NCI-H146 (cell line): ENCODE measurements around the gene YWHAG.
A peak's percentile ranks its signal among the peaks of the same experiment; 100 is the strongest.
"Not testable (repeated sequence)": the region's sequence is repeated elsewhere in the genome, so short reads cannot be mapped to it uniquely, and the experiment has no call there.

Experiments used
- DNase-seq: peaks from one replicate; lab custom pipeline; 2025; lab: John Stamatoyannopoulos, UW

YWHAG gene

GRCh38 chr7:76358481-76359110, at the start of gene YWHAG:
Gene YWHAG (minus strand): TSS chr7:76358991. CDS start chr7:76358808, 183 bp downstream.
- DNase-seq: peak; percentile 93

GRCh38 chr7:76408121-76408560, 49.4 kb upstream of the YWHAG start:
- DNase-seq: no peak

- DNase-seq: no peak
Observed at GRCh38 chr7:76407718-76408117, 48.9 kb upstream of the YWHAG start.

GRCh38 chr7:76405738-76406137, 46.9 kb upstream of the YWHAG start:
- DNase-seq: no peak

- DNase-seq: no peak
Observed at GRCh38 chr7:76403780-76404494, 45.1 kb upstream of the YWHAG start.

GRCh38 chr7:76403097-76403496, 44.3 kb upstream of the YWHAG start:
- DNase-seq: not testable (repeated sequence)

GRCh38 chr7:76400248-76400647, 41.5 kb upstream of the YWHAG start:
- no peak for DNase-seq

- DNase-seq: peak; percentile 90
Observed at GRCh38 chr7:76397409-76398183, 38.8 kb upstream of the YWHAG start.

GRCh38 chr7:76396864-76397263, 38.1 kb upstream of the YWHAG start:
- DNase-seq: no peak

GRCh38 chr7:76395965-76396726, 37.4 kb upstream of the YWHAG start:
- no peak for DNase-seq

- DNase-seq: not testable (repeated sequence)
Observed at GRCh38 chr7:76395605-76395964, 36.8 kb upstream of the YWHAG start.

GRCh38 chr7:76394957-76395356, 36.2 kb upstream of the YWHAG start:
- no peak for DNase-seq

- peak; percentile 95 for DNase-seq
Observed at GRCh38 chr7:76393116-76394031, 34.6 kb upstream of the YWHAG start.

- no peak for DNase-seq
Observed at GRCh38 chr7:76392531-76393115, 33.8 kb upstream of the YWHAG start.

GRCh38 chr7:76390092-76390491, 31.3 kb upstream of the YWHAG start:
- DNase-seq: no peak

GRCh38 chr7:76387789-76388188, 29.0 kb upstream of the YWHAG start:
- DNase-seq: not testable (repeated sequence)

- no peak for DNase-seq
Observed at GRCh38 chr7:76386691-76387260, 28.0 kb upstream of the YWHAG start.

- DNase-seq: no peak
Observed at GRCh38 chr7:76383089-76383944, 24.5 kb upstream of the YWHAG start.

GRCh38 chr7:76381814-76382213, 23.0 kb upstream of the YWHAG start:
- no peak for DNase-seq
